Neuronal stem cell (in vitro differentiated cells): ENCODE data around the gene NRXN3.

Experiments used
- DNase-seq: peaks from one replicate; pipeline ENCODE4 v3.0.0-alpha.2; 2013; ENCODE audit warnings: low spot score
- H2AFZ ChIP-seq: one replicate; pipeline ENCODE4 v1.6.1; 2013; ENCODE audit warnings: mild to moderate bottlenecking, low read length, inconsistent platforms
- H2AK5ac ChIP-seq: 2 replicates; pipeline ENCODE4 v1.6.1; 2013; ENCODE audit warnings: low read depth, mild to moderate bottlenecking, inconsistent platforms, low read length, moderate library complexity, mixed read lengths
- H2BK120ac ChIP-seq: 2 replicates; pipeline ENCODE4 v1.6.1; 2013; ENCODE audit warnings: low read depth, mild to moderate bottlenecking, inconsistent platforms, low read length, moderate library complexity, mixed read lengths
- H2BK12ac ChIP-seq: one replicate; pipeline ENCODE4 v1.6.1; 2013; ENCODE audit warnings: low read length, inconsistent platforms
- H2BK15ac ChIP-seq: 2 replicates; pipeline ENCODE4 v1.6.1; 2013; ENCODE audit warnings: mild to moderate bottlenecking, low read length, inconsistent platforms, mixed read lengths
- H2BK5ac ChIP-seq: one replicate; pipeline ENCODE4 v1.6.1; 2013; ENCODE audit warnings: inconsistent platforms, mild to moderate bottlenecking, low read length, moderate library complexity
- H3K14ac ChIP-seq: one replicate; pipeline ENCODE4 v1.6.1; 2013; ENCODE audit warnings: low read length, inconsistent platforms
- H3K18ac ChIP-seq: 2 replicates; pipeline ENCODE4 v1.6.1; 2013; ENCODE audit warnings: low read length, inconsistent platforms
- H3K23ac ChIP-seq: 2 replicates; pipeline ENCODE4 v1.6.1; 2013; ENCODE audit warnings: low read depth, mild to moderate bottlenecking, mixed read lengths, low read length, inconsistent platforms; ENCODE audit not compliant: poor library complexity
- H3K27ac ChIP-seq: replicated peaks from 3 replicates; pipeline ENCODE4 v1.5.1; 2013; ENCODE audit warnings: low read length, inconsistent platforms
- H3K27me3 ChIP-seq, 3 experiments: 2 replicates each; pipeline ENCODE4 v1.6.1; 2013; ENCODE audit warnings: low read length in 3 of 3, mild to moderate bottlenecking in 2 of 3, inconsistent platforms in 1 of 3, low read depth in 1 of 3, mixed read lengths in 1 of 3, moderate library complexity in 1 of 3; ENCODE audit not compliant: control insufficient read depth in 3 of 3, insufficient read depth in 3 of 3
- H3K36me3 ChIP-seq, 2 donors: replicated peaks in 1 of 2; 2 replicates each; pipeline ENCODE4 v1.6.1; 2013; ENCODE audit warnings: low read length in 2 of 2; ENCODE audit not compliant: control insufficient read depth in 2 of 2, insufficient read depth in 2 of 2
- H3K4ac ChIP-seq: 2 replicates; pipeline ENCODE4 v1.6.1; 2013; ENCODE audit warnings: inconsistent platforms, mild to moderate bottlenecking, low read length, moderate library complexity
- H3K4me1 ChIP-seq, 2 donors: 1 replicate in 1 of 2; 2 replicates in 1 of 2; pipeline ENCODE4 v1.6.1; 2013; ENCODE audit warnings: low read length in 2 of 2, low read depth in 1 of 2; ENCODE audit not compliant: control insufficient read depth in 2 of 2, insufficient read depth in 1 of 2
- H3K4me2 ChIP-seq: one replicate; pipeline ENCODE4 v1.6.1; 2013; ENCODE audit warnings: mild to moderate bottlenecking, low read length, inconsistent platforms; ENCODE audit not compliant: insufficient read depth, poor library complexity, severe bottlenecking
- H3K4me3 ChIP-seq, 2 donors: 2 replicates each; pipeline ENCODE4 v1.5.1; 2013; ENCODE audit warnings: low read length in 2 of 2, mild to moderate bottlenecking in 2 of 2, inconsistent platforms in 1 of 2, moderate library complexity in 1 of 2
- H3K79me1 ChIP-seq: one replicate; pipeline ENCODE4 v1.6.1; 2013; ENCODE audit warnings: low read depth, mild to moderate bottlenecking, inconsistent platforms, low read length, moderate library complexity
- H3K9ac ChIP-seq: one replicate; pipeline ENCODE4 v1.6.1; 2013; ENCODE audit warnings: mild to moderate bottlenecking, low read depth, low read length, inconsistent platforms; ENCODE audit not compliant: poor library complexity
- H3K9me3 ChIP-seq, 2 donors: replicated peaks in 1 of 2; 2 replicates each; pipeline versions ENCODE3 to v1.6.1; 2013; ENCODE audit warnings: low read length in 2 of 2, mild to moderate bottlenecking in 2 of 2, inconsistent platforms in 1 of 2, low read depth in 1 of 2, mixed read lengths in 1 of 2, moderate library complexity in 1 of 2; ENCODE audit not compliant: control insufficient read depth in 2 of 2, insufficient read depth in 1 of 2
- H4K8ac ChIP-seq: one replicate; pipeline ENCODE4 v1.6.1; 2013; ENCODE audit warnings: low read depth, mild to moderate bottlenecking, inconsistent platforms, low read length, moderate library complexity
- H4K91ac ChIP-seq: one replicate; pipeline ENCODE4 v1.6.1; 2013; ENCODE audit warnings: low read length, low read depth, mild to moderate bottlenecking, inconsistent platforms; ENCODE audit not compliant: poor library complexity
- WGBS, 2 donors: extraction: QIAGEN DNeasy Blood & Tissue Kit; methylation state at CpG; one replicate each; pipeline ENCODE4 v1.1.7; 2013; ENCODE audit warnings: missing lambda C conversion rate in 2 of 2, mixed read lengths in 1 of 2; ENCODE audit not compliant: insufficient read length in 2 of 2, insufficient replicate concordance in 1 of 2; ENCODE audit errors: extremely low coverage in 2 of 2; 5-methylcytosine and 5-hydroxymethylcytosine counted together

The NRXN3 gene

DNA sequence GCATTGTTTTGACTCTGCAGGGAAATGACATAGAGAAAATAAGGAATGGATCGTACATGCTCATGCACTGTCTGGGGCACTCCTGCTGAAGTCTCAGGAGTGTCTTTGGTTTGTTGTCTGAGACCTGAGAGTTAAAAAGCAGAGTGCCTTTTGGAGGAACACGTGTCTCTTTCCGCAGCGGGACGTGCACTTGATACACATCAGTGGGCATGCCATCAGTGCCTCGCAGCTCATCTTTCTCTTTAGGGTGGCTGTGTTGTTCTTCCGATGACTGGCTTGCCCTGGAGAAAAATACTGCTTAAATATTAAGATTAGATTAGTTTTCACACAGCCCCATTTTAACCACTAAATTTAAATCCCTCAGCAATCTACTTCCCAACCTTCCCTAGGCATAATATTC, 1205.2 kb downstream of the NRXN3 start:
- Histone ChIP-seq H3K79me1 (peaks cover 1% of the 10 kb centered on the region), H3K4me1 (peaks cover 0 to 2% of the 10 kb centered on the region in 2 donors), H3K4me3 (no peak overlapping the region), H4K8ac (no peak overlapping the region), H2BK12ac (no peak overlapping the region), H2BK120ac (no peak overlapping the region), H3K9ac (no peak overlapping the region), H2BK15ac (no peak overlapping the region), H3K9me3 (no peaks in the 10 kb centered on the region), H3K4ac (no peak overlapping the region), H2BK5ac (no peak overlapping the region), H4K91ac (no peak overlapping the region), H2AFZ (no peak overlapping the region), H3K27me3 (no peaks in the 10 kb centered on the region), H3K23ac (no peak overlapping the region), H3K4me2 (no peak overlapping the region), H3K18ac (no peak overlapping the region), H3K36me3 (no peaks in the 10 kb centered on the region), H2AK5ac (no peak overlapping the region), H3K27ac (no peak overlapping the region), H3K14ac (no peak overlapping the region)
- WGBS, 2 donors = no CpG with 5 or more reads among the region's 7 CpGs
- no peak for DNase-seq

DNA sequence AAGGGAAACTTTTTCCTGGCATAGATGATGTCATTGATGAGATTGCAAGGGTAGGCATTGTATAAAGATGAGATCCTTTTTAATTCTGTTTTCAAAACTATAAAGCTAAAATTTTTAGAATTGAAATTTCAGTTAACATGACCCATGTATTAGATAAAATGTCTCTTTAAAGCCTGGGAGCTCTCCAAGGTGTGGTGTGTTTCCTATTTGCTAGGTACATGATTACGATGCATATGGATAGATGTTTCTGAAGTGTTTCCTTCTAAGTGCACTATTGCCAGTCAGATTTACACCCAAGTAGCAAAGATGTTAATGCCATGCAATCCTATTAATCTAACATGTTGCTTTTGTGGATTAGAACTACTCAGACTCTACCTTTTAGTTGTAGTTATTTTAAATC, 1206.4 kb downstream of the NRXN3 start:
- no peak for DNase-seq
- peaks cover 1% of the 10 kb centered on the region for H3K79me1 ChIP-seq
- no peak overlapping the region for H3K14ac ChIP-seq
- H2BK5ac ChIP-seq = no peak overlapping the region
- H2BK120ac ChIP-seq = no peak overlapping the region
- H2BK12ac ChIP-seq = no peak overlapping the region
- no peaks in the 10 kb centered on the region for H3K9me3 ChIP-seq
- no peak overlapping the region for H2AK5ac ChIP-seq
- H3K27me3 ChIP-seq = no peaks in the 10 kb centered on the region
- no peak overlapping the region for H4K8ac ChIP-seq
- H3K4me2 ChIP-seq = no peak overlapping the region
- peaks cover 0 to 2% of the 10 kb centered on the region in 2 donors for H3K4me1 ChIP-seq
- no peak overlapping the region for H3K23ac ChIP-seq
- no peak overlapping the region for H2BK15ac ChIP-seq
- H3K4ac ChIP-seq = no peak overlapping the region
- no peaks in the 10 kb centered on the region for H3K36me3 ChIP-seq
- no peak overlapping the region for H3K9ac ChIP-seq
- no CpG with 5 or more reads among the region's 1 CpG for WGBS, 2 donors
- no peak overlapping the region for H3K27ac ChIP-seq
- H2AFZ ChIP-seq = no peak overlapping the region
- no peak overlapping the region for H3K4me3 ChIP-seq
- H3K18ac ChIP-seq = no peak overlapping the region
- no peak overlapping the region for H4K91ac ChIP-seq

DNA sequence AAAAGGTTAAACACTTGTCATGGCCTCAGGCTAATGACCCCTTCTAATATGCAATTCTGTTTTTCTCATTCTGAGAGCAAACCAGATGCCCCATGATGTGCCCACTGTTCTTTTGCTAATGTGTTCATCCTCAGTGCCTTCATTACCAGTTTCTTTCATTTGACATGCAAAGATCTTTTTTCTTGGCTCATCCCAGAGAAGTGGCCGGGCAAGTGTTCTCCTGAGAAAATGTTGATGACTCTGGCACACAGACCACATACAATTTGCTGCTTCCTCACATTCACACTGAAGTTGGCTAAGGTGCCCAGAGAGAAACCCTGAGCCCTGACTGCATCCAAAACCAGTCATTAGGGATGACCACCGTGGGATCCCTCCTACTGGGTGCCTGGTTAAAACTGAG, 1207.8 kb downstream of the NRXN3 start:
- no CpG with 5 or more reads among the region's 2 CpGs for WGBS, 2 donors
- Histone ChIP-seq H3K27ac (no peak overlapping the region), H2BK5ac (no peak overlapping the region), H2AFZ (no peak overlapping the region), H3K23ac (no peak overlapping the region), H3K4me1 (peaks cover 0 to 2% of the 10 kb centered on the region in 2 donors), H2AK5ac (no peak overlapping the region), H3K4me3 (no peak overlapping the region), H4K8ac (no peak overlapping the region), H3K36me3 (no peaks in the 10 kb centered on the region), H3K4ac (no peak overlapping the region), H2BK12ac (no peak overlapping the region), H3K9ac (no peak overlapping the region), H3K79me1 (peaks cover 1% of the 10 kb centered on the region), H3K9me3 (no peaks in the 10 kb centered on the region), H3K27me3 (no peaks in the 10 kb centered on the region), H3K4me2 (no peak overlapping the region), H3K18ac (no peak overlapping the region), H2BK120ac (no peak overlapping the region), H4K91ac (no peak overlapping the region), H3K14ac (no peak overlapping the region), H2BK15ac (no peak overlapping the region)
- DNase-seq = no peak

DNA sequence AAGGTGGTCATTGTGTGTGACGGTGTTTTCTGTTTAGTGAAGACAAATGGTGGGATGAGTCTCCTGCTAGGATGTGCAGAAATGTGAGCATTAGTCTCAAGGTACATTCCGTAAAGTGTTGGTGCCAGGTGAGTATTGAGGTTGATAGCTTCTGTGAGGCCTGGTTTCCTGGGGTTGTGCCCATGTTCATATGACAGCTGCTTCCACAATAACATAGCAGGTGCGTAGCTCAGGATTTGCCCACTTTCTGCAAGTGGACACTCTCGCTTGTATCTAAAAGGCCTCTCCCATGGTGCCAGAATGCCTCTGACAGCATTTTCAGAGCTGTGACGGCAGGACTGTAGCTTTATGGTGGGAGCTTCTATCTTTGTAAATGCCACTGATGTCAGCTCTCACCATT, 1209.1 kb downstream of the NRXN3 start:
- Histone ChIP-seq H3K23ac (no peak overlapping the region), H3K79me1 (peaks cover 1% of the 10 kb centered on the region), H2AK5ac (no peak overlapping the region), H2BK120ac (no peak overlapping the region), H3K18ac (no peak overlapping the region), H3K4me1 (peaks cover 0 to 2% of the 10 kb centered on the region in 2 donors), H2BK5ac (no peak overlapping the region), H3K9me3 (no peaks in the 10 kb centered on the region), H3K4me3 (no peak overlapping the region), H2AFZ (no peak overlapping the region), H2BK15ac (no peak overlapping the region), H3K27ac (no peak overlapping the region), H3K4ac (no peak overlapping the region), H3K9ac (no peak overlapping the region), H4K8ac (no peak overlapping the region), H3K14ac (no peak overlapping the region), H3K27me3 (no peaks in the 10 kb centered on the region), H3K4me2 (no peak overlapping the region), H4K91ac (no peak overlapping the region), H2BK12ac (no peak overlapping the region), H3K36me3 (no peaks in the 10 kb centered on the region)
- no peak for DNase-seq
- no CpG with 5 or more reads among the region's 5 CpGs for WGBS, 2 donors
